HG02981 (cell line): Measurements from ENCODE around the gene CHST3.
"Not testable (repeated sequence)": the region's sequence is repeated elsewhere in the genome, so short reads cannot be mapped to it uniquely, and the experiment has no call there.

Source experiments
- ATAC-seq: cut with Tn5 transposase; IDR thresholded peaks from one replicate; pipeline ENCODE4 v1.9.1; 2021; ENCODE audit warnings: mild to moderate bottlenecking, moderate library complexity; ENCODE audit not compliant: unreplicated experiment

Gene CHST3

GRCh38 chr10:71985542-71986250 lies 21.5 kb downstream of the CHST3 start:
- peak; percentile 56 for ATAC-seq

DNA sequence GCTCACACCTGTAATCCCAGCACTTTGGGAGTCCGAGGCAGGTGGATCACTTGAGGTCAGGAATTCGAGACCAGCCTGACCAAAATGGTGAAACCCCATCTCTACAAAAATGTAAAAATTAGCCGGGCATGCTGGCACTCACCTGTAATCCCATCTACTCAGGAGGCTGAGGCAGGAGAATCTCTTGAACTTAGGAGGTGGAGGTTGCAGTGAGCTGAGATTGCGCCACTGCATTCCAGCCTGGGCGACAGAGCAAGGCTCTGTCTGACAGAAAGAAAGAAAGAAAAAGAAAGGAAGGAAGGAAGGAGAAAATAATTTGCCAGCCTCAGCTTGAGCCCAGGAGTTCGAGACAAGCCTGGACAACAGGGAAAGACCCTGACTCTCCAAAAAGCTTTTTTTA lies 24.7 kb downstream of the CHST3 start:
- not testable (repeated sequence) for ATAC-seq

DNA sequence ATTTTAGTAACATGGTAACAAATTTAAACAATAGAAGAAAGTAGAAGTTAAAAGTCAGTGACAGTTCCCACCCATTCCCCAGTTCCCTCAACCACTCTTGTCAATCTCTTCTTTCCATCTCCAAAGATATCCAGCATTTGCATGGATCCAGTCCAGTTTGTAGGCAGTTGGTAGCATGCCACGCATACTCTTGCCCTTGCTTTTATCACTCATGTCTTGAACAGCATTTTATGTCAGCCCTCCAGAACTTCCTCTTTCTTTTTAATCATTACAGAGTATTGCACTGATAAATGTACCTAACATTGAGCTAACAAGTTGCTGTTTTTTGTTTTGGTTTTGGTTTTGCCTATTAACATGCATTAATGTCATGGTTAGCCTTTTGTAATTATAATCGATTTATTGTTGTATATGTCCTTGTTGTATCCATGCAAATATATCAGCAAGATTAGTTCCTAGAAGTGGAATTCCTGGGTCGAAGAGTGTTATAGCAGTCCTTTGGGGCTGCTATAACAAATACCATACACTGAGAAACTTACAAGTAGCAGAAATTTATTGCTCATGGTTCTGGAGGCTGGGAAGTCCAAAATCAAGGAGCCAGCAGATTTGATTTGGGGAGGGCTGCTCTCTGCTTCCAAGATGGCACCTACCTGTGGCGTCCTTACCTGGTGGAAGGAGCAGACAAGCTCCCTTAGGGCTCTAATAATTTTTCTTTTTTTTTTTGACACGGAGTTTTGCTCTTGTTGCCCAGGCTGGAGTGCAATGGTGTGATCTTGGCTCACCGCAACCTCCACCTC lies 25.7 kb downstream of the CHST3 start:
- ATAC-seq: no peak

- ATAC-seq: no peak
Observed at GRCh38 chr10:71990706-71991269, 26.6 kb downstream of the CHST3 start.

GRCh38 chr10:71995449-71995848 lies 31.3 kb downstream of the CHST3 start:
- no peak for ATAC-seq

DNA sequence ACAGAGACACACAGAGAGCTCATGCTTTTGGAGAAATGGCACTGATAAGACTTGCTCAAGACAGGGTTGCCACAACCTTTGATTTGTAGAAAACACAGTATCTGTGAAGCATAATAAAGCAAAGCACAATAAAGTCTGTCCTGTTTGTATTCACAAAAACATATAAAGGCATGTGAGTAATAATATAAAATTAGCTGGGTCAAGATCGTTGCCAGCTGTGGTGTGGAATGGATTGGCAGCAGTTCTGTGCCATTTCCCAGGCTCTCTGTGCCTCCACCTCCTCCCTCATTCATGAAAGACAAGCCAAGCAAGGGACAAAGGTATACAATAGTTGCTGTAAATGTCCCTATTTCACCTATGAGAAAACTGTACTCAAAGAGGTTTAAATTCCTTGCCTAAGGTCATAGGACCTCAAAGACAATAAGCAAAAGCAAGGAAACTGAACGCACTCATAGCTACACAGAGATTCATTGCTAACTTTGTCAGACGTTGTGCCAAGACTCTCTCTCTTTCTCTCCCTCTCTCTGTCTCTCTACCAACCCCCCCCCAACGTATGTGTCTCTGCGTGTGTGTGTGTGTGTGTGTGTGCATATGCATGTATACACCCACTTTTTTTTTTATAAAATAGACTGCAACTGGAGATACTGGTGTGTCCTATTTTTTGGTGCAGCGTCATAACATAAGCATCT lies 31.8 kb downstream of the CHST3 start:
- ATAC-seq: no peak

- no peak for ATAC-seq
Observed at GRCh38 chr10:71996592-71997371, 32.6 kb downstream of the CHST3 start.

DNA sequence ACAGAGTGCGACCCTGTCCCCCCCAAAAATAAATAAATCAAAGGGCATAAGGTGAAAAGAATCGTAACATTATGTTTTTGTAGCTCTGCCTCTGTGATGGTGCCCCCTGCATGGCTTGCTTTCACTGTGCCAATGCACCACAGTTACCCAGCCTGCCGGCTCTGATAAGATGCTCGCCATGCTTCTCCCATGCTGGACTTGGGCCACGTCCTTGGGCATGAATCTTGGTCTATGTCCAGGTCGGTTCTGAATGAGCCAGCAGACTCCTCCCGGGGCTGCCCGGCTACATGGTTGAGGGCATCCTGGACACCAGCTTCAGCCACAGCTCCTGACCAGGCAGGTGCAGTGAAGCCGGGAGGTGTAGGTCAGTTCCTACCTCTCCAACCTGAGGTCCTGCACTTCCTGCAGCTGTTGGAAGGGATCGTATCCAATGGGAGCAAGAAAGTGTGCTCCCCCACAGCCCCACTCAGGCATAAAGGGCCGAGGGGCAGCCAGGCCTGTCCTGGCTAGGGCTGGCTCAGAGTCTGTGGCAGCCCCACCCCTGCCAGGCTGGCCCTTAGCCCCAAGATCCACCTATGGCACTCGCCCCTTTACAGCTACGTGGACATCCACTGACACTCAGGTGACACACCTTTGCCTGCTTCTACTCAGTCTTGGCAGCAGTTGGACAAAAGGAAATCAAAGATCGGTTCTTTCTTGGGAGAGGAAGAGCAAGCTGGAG lies 34.1 kb downstream of the CHST3 start:
- no peak for ATAC-seq

DNA sequence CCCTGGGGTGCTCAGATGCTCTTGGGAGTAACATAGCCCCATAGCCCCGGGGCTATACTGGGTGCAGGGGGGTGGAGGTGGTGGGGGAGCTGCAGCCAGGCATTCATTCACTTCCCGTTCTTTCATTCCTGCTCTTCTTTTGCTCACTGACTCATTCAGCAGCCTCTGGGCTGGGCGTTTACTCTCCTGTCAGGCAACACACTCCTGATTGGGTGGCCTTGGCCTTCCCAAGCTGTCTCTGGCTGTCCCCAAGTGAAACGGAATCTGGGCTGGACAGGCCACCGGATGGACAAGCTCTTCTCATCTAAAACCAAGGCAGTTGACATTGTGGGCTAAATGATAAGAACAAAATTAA lies 34.6 kb downstream of the CHST3 start:
- no peak for ATAC-seq

DNA sequence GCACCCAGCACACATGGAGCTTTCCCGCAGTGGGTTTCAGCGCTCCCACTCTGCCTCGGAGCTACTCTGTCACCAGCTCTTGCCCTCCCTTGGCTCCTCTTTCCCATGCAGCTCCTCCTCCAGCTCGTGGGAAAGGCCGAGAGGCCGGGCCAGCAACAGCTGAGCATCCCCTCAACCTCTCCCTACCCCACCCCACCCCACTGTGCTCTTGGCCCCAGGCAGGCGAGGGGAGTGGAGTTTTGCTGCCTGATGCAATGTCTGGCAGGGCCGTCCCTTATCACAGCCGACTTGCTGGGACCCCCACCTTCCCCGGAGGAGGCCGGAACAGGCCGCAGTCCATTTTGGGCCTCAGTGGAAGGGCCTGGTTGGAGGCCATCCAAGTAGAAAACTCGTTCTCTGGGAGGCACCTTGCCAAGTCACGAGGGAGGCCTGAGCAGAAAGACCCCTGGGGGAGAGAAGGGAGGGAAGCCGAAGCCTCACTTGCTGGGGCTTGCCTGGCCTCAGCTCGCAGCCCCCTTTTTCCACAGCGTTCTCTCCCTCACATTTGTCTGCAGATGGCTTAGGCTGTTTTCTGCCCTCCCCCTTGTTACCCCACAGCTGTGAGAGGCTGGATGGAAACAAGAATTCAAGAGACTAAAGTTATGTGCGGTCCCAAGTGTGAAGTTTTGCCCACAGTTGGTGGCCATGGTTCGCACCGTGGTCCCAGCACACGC lies 35.3 kb downstream of the CHST3 start:
- ATAC-seq: no peak

- ATAC-seq: no peak
Observed at GRCh38 chr10:72000073-72001032, 36.2 kb downstream of the CHST3 start.

DNA sequence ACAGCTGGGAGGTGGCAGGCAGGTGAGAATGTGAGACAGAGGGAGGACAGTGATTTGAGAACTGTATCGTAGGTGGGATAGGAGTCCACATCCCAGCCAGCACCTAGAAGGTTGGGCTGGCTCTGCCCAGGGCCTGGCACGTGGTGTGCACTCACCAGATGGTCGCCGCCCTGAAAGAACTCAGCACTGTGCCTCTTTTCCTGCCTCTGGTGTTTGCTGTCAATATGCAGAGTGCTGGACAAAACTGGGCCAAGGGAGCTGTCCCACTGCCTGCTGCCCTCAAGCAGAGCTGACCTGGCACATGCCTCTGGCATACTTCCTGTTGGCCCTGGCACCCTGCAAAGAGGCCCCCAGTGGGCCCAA lies 36.8 kb downstream of the CHST3 start:
- ATAC-seq: no peak

- no peak for ATAC-seq
Observed at GRCh38 chr10:72002354-72003295, 38.4 kb downstream of the CHST3 start.

- ATAC-seq: no peak
Observed at GRCh38 chr10:72006026-72006425, 41.8 kb downstream of the CHST3 start.

DNA sequence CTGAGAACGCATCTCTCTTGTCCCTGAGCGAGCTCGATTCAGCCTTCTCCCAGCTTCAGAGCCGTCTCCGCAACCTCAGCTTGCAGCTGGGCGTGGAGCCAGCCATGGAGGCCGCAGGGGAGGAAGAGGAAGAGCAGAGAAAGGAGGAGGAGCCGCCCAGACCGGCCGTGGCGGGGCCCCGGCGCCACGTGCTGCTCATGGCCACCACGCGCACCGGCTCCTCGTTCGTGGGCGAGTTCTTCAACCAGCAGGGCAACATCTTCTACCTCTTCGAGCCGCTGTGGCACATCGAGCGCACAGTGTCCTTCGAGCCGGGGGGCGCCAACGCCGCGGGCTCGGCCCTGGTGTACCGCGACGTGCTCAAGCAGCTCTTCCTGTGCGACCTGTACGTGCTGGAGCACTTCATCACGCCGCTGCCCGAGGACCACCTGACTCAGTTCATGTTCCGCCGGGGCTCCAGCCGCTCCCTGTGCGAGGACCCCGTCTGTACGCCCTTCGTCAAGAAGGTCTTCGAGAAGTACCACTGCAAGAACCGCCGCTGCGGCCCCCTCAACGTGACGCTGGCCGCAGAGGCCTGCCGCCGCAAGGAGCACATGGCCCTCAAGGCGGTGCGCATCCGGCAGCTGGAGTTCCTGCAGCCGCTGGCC lies 43.2 kb downstream of the CHST3 start:
- ATAC-seq: no peak

DNA sequence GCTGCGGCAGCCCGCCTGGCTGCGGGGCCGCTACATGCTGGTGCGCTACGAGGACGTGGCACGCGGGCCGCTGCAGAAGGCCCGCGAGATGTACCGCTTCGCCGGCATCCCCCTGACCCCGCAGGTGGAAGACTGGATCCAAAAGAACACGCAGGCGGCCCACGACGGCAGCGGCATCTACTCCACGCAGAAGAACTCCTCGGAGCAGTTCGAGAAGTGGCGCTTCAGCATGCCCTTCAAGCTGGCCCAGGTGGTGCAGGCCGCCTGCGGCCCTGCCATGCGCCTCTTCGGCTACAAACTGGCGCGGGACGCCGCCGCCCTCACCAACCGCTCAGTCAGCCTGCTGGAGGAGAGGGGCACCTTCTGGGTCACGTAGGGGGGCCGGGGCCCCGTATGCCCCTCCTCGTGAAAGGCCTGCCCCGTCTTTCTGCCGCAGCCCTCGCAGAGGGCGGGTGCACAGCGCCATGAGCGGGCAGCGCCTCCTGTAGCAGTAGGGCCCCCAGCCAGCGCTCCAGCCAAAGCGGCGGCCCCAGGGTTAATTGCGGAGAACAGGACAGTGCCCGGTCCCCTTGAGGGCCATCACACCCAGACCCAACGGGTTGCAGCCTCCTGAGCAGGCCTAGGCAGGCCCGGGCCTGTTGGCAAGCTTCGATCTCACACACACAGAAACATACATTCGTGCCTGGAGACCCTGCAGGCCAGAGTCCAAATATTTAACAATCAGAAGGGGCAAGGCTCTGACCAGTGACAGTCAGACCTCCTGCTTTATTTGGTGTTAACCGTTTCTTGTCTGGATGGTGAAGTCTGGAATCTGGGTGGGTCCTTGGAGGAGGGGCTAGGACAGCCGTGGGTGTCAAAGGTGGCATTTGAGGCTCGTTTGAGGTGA lies 44.1 kb downstream of the CHST3 start:
- no peak for ATAC-seq
